Limb (tissue), 2 donors: ENCODE measurements around the gene ZNF627.
A peak's percentile ranks its signal among the peaks of the same experiment; 100 is the strongest.
"Not testable (repeated sequence)": the region's sequence is repeated elsewhere in the genome, so short reads cannot be mapped to it uniquely, and the experiment has no call there.

Experiments
- DNase-seq, 2 donors: peaks; one replicate each; pipeline ENCODE4 v3.0.0-alpha.2; 2016; ENCODE audit errors: extremely low spot score in 2 of 2

ZNF627 gene

GRCh38 chr19:11597202-11598102 is at the start of gene ZNF627:
Gene ZNF627 (plus strand): TSS chr19:11597483. CDS start chr19:11597628, 145 bp downstream.
- peak; percentile 98 to 99 for DNase-seq

DNA sequence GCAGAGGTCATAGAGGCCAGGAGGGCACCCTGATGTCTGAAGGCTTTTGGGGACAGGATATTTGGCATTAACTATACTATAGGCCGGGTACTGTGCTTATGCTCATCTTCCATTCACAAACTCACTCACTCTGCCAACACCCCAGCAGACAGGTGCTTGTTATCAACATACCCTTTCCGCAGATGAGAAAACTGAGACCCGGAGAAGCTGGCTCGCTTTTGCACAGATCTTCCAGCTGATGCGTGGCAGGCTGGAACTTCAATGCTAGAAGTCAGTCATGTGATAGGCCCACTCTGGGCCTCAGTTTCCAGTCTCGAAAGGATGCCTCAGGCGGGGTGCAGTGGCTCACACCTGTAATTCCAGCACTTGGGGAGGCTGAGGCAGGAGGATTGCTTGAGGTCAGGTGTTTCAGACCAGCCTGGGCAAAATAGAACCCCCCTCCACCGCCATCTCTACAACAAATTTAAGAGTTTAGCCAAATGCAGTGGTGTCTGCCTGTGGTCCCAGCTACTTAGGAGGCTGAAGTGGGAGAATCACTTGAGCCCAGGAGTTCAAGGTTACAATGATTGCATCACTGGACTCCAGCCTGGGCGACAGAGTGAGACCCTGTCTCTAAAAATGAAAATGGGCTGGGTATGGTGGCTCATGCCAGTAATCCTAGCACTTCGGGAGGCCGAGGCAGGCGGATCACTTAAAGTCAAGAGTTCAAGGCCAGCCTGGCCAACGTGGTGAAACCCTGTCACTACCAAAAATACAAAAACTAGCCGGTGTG is 49.2 kb upstream of the ZNF627 start:
- no peak for DNase-seq

- DNase-seq: no peak
Observed at GRCh38 chr19:11549386-11549953, 47.8 kb upstream of the ZNF627 start.

DNA sequence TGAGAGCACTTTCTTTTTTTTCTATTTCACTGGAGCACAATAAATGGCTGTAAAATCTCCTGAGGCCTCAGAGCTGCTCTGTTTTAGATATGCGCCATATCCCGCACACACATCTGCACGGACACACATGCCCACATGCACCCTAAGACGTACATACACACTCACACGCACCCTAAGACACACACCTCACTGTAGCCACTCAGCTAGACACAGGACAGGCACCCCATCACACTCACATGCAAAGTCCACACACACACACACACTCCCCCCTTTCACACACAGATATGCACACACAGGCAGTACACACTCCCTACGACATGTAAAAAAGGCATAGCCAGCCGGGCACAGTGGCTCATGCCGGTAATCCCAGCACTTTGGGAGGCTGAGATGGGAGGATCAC is 47.0 kb upstream of the ZNF627 start:
- DNase-seq: no peak

- DNase-seq: no peak
Observed at GRCh38 chr19:11551603-11552235, 45.6 kb upstream of the ZNF627 start.

GRCh38 chr19:11552666-11553372 is 44.5 kb upstream of the ZNF627 start:
- DNase-seq: no peak

DNA sequence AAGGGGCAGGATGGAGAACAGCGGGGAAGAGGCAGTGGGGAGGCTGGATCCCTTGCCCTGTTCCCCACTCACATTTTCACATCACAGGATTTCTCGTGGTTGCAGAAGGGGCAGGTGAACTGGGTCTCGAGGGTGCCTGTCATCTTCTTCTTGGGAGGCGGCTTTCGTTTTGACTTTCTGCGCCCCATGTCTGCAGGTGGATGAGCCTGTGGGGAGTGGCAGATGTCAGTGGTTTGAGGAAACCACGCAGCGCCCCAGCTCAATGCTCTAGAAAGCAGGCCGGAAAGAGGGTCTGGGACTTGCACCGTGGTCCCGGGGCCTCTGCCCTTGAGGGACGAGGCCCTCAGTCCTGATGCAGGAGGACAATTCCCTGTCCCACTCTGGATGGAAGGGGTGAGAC is 43.1 kb upstream of the ZNF627 start:
- no peak for DNase-seq

- no peak for DNase-seq
Observed at GRCh38 chr19:11555246-11555645, 42.0 kb upstream of the ZNF627 start.

DNA sequence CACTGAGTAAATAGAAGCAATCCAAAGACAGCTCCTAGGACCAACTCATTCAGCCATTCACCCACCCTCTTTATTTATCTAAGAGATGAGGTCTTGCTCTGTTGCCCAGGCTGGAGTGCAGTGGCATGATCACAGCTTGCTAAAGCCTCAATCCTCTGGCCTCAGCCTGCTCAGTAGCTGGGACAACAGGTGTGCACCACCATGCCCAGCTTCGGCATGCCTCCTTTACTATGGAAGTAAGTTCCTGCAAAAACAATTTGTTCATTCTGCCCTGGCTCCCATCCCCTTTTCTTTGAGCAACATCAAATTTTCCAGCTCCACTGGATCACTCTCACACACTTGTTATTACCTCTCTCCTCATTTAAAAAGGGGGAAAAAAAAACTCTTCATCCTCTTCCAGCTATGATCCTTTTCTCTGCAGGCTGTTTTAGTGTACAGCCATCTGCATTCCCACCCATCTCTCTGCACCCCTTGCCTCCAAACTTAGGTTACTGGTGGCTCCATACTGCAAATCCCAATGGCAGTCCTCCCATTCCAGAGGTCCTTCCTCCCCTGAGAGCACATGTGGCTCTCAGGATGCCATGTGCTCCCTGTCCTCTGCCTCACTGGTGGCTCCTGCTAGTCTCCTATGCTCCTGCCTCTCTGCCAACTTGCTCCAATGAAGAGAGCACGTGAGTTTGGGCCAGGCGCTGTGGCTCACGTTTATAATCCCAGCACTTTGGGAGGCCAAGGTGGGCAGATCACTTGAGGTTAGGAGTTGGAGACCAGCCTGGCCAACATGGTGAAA is 40.5 kb upstream of the ZNF627 start:
- no peak for DNase-seq

DNA sequence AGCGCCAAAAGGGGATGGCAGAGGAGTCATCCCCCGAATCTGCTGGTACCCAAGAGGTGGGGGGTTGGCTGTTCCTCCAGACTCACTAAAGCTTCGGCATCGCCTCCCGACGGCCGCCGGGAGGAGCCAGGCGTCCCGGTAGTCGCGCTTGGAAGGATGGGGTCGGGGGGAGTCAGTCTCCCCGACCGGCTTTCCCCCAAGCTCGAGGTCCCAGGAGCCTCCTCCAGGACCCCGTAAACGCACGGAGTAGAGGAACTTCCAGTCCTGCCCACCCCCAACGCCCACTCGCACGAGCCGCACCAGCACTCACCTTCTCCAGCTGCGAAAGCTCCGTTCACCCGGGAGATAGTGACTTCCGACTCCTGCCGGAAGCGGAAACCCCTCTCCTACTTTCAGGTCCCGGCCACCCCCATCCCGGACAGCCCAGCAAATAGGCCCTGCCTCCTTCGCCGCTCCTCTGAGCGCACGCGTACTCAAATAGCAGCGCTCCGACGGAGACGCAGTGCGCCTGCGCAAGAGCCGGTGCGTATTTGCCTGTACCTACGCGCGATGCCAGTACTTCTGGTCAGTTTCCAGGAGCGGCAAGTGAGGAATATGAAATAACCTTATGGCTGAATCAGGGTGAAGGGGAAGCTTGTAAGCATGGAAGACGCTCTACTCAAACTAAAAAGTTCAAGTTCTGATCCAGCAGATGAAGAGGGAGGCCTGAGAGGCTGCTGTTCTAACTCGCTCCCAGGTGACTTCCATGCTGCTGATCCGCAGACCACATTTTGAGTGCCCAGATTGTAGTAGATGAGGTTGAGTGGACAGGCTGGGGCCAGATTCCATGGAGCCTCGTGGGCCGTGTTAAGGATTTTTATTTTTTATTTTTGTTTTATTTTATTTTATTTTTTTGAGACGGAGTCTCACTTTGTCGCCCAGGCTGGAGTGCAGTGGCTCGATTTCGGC is 38.1 kb upstream of the ZNF627 start, which contains the start of gene ELOF1:
ELOF1 (minus strand) TSS at position 350 of the 948 bp plus-strand sequence. CDS start 4,883 bp downstream, outside the sequence.
- peak; percentile 97 for DNase-seq

- DNase-seq: peak in 1 of 2 donors; percentile 50
Observed at GRCh38 chr19:11560404-11561051, 36.8 kb upstream of the ZNF627 start.

- DNase-seq: no peak
Observed at GRCh38 chr19:11563532-11563931, 33.8 kb upstream of the ZNF627 start.

DNA sequence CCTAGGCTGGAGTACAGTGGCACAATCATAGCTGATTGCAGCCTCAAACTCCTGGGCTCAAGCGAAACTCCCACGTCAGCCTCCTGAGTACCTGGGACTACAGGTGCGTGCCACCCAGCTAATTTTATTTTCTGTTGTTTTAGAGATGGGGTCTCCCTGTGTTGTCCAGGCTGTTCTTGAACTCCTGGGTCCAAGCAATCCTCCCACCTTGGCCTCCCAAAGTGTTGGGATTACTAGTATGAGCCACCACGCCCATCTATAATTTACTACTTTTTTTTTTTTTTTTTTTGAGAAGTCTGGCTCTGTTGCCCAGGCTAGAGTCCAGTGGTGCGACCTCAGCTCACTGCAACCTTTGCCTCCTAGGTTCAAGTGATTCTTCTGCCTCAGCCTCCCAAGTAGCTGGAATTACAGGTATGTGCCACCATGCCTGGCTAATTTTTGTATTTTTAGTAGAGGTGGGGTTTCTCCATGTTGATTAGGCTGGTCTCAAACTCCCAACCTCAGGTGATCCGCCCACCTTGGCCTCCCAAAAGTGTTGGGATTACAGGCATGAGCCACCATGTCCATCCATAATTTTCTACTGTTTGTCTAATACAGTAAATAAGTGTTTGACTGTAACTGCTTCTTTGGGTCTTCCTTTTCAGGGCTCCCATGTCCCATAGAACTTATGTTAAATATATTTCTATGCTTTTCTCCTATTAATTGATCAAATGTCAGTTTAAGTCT is 33.0 kb upstream of the ZNF627 start:
- DNase-seq: not testable (repeated sequence)

GRCh38 chr19:11565649-11565980 is 31.7 kb upstream of the ZNF627 start:
- DNase-seq: not testable (repeated sequence)

GRCh38 chr19:11566164-11566563 is 31.1 kb upstream of the ZNF627 start:
- DNase-seq: no peak

GRCh38 chr19:11570039-11570462 is 27.2 kb upstream of the ZNF627 start:
- no peak for DNase-seq

GRCh38 chr19:11573354-11573753 is 23.9 kb upstream of the ZNF627 start:
- DNase-seq: not testable (repeated sequence)

GRCh38 chr19:11573763-11574162 is 23.5 kb upstream of the ZNF627 start:
- not testable (repeated sequence) for DNase-seq
